ENCODE data around the gene SMG6.
"Not testable (repeated sequence)": the region's sequence is repeated elsewhere in the genome, so short reads cannot be mapped to it uniquely, and the experiment has no call there.

SMG6 gene

GRCh38 chr17:2259769-2260536 lies 43.6 kb downstream of the SMG6 start:
- peak; percentile 68 for DNase-seq

GRCh38 chr17:2258830-2259229 lies 44.8 kb downstream of the SMG6 start:
- not testable (repeated sequence) for DNase-seq

- DNase-seq = no peak
Measured at GRCh38 chr17:2253768-2254406, 49.7 kb downstream of the SMG6 start.

- no peak for DNase-seq
Measured at GRCh38 chr17:2253362-2253761, 50.2 kb downstream of the SMG6 start.

GRCh38 chr17:2251098-2251497 lies 52.5 kb downstream of the SMG6 start:
- peak; percentile 73 for DNase-seq

- peak; percentile 90 for DNase-seq
Measured at GRCh38 chr17:2250140-2251095, 53.2 kb downstream of the SMG6 start.

GRCh38 chr17:2247005-2247404 lies 56.6 kb downstream of the SMG6 start:
- no peak for DNase-seq

- DNase-seq = peak; percentile 89
Measured at GRCh38 chr17:2244545-2245525, 58.8 kb downstream of the SMG6 start.

GRCh38 chr17:2243953-2244352 lies 59.6 kb downstream of the SMG6 start:
- peak; percentile 47 for DNase-seq

GRCh38 chr17:2241823-2242222 lies 61.8 kb downstream of the SMG6 start:
- DNase-seq = peak; percentile 44

- DNase-seq = no peak
Measured at GRCh38 chr17:2240541-2240940, 63.0 kb downstream of the SMG6 start.

GRCh38 chr17:2239882-2240430 lies 63.6 kb downstream of the SMG6 start:
- DNase-seq = peak; percentile 87

- no peak for DNase-seq
Measured at GRCh38 chr17:2239170-2239551, 64.4 kb downstream of the SMG6 start.

- no peak for DNase-seq
Measured at GRCh38 chr17:2238432-2239169, 65.0 kb downstream of the SMG6 start.

GRCh38 chr17:2237950-2238349 lies 65.6 kb downstream of the SMG6 start:
- DNase-seq = peak; percentile 17

- DNase-seq = peak; percentile 23
Measured at GRCh38 chr17:2237521-2237921, 66.1 kb downstream of the SMG6 start.

- no peak for DNase-seq
Measured at GRCh38 chr17:2235792-2236366, 67.7 kb downstream of the SMG6 start.

- no peak for DNase-seq
Measured at GRCh38 chr17:2235265-2235664, 68.3 kb downstream of the SMG6 start.

- DNase-seq = peak; percentile 87
Measured at GRCh38 chr17:2233441-2233947, 70.1 kb downstream of the SMG6 start.

- peak; percentile 95 for DNase-seq
Measured at GRCh38 chr17:2232244-2232638, 71.3 kb downstream of the SMG6 start.

All from EL (cell line).